GM18507 (cell line): ENCODE results near the gene ME1.
"Not testable (repeated sequence)": the region's sequence is repeated elsewhere in the genome, so short reads cannot be mapped to it uniquely, and the experiment has no call there.

Experiments used
- DNase-seq: peaks from one replicate; pipeline ENCODE4 v3.0.0; 2011; ENCODE audit warnings: low read depth; ENCODE audit not compliant: insufficient read length; ENCODE audit errors: extremely low spot score
- FAIRE-seq: peaks from 2 replicates; lab custom pipeline; 2011; peaks lifted over from hg19 to GRCh38; lab: Jason Lieb, UNC

Gene ME1

DNA sequence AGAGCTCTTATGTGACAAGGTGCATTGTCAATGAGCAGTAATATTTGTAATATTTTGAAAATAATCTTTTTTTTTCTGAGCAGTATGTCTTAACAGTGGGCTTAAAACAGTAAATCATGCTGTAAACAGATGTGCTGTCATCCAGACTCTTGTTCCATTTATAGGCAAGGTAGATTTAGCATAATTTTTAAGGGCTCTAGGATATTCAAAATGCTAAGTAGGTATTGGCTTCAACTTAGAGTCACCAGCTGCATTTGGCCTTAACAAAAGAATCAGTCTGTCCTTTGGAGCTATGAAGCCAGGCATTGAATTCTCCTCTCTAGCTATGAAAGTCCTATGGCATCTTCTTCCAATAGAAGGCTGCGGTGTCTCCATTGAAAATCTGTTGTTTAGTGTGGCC, 63.7 kb downstream of the ME1 start:
- DNase-seq (no peak), FAIRE-seq (no peak)

GRCh38 chr6:83365931-83366330, 64.9 kb downstream of the ME1 start:
- DNase-seq = no peak
- no peak for FAIRE-seq

DNA sequence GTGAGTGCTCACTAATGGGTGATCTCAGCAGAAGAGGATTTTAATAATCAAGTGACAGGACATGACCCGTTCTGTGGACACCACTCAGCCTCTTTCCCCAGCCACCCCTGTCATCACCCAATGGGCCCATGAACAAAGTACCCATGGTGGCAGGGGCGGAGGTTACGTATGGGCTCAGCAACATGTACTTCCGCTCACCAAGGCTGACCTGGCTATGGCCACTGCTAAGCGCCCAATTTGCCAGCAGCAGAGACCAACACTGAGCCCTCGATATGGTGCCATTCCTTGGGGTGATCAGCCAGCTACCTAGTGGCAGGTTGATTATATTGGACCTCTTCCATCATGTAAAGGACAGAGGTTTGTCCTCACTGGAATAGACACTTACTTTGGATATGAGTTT, 68.5 kb downstream of the ME1 start:
- not testable (repeated sequence) for DNase-seq, FAIRE-seq

- FAIRE-seq = no peak
- DNase-seq = no peak
Observed at GRCh38 chr6:83359638-83360037, 71.2 kb downstream of the ME1 start.

DNA sequence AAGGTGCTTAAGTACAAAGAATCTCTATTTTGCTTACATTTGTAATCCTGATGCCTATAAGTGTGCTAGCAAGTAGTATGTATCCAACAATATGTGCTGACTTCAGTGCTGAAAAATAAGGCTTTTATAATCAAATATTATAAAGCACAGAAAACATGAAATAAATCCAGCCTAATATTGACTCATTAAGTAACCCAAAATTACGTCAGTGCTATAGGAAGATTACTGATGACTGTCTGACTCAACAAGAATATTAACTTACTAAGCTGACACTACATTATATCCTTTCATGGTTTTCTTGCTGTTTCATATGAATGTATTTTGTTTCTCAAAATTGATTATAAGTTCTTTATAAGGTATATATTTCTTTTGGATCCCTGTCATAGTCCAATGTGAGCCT, 76.1 kb downstream of the ME1 start:
- FAIRE-seq (no peak), DNase-seq (no peak)

GRCh38 chr6:83352424-83353061, 78.3 kb downstream of the ME1 start:
- FAIRE-seq (no peak), DNase-seq (no peak)

- FAIRE-seq = no peak
- no peak for DNase-seq
Observed at GRCh38 chr6:83343121-83343520, 87.7 kb downstream of the ME1 start.

- DNase-seq = no peak
Observed at GRCh38 chr6:83341765-83342164, 89.1 kb downstream of the ME1 start.

GRCh38 chr6:83333916-83334315, 96.9 kb downstream of the ME1 start:
- FAIRE-seq, DNase-seq: not testable (repeated sequence)

More at GRCh38 chr6:83341765-83342164, 89.1 kb downstream of the ME1 start:
- no peak for FAIRE-seq

DNA sequence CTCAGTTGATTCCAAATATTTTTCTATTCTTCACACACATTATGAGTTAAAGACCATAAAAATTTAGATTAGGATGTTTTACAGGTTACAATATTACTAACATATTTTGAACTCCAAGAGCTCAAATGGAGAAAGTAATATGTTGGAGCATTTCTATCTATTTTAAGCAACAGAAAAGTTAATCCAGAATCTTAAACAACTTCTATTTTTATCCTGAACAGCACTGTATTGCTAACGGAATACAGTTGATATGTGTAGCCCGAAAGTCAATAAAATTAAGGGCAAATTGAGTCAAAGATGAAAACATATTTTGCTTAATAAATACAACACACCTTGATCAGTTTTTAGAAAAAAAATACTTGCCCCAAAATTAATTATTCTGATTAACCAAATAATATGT, 97.4 kb downstream of the ME1 start:
- no peak for FAIRE-seq
- no peak for DNase-seq

GRCh38 chr6:83314693-83315092, 116.2 kb downstream of the ME1 start:
- DNase-seq = no peak
- FAIRE-seq = no peak

DNA sequence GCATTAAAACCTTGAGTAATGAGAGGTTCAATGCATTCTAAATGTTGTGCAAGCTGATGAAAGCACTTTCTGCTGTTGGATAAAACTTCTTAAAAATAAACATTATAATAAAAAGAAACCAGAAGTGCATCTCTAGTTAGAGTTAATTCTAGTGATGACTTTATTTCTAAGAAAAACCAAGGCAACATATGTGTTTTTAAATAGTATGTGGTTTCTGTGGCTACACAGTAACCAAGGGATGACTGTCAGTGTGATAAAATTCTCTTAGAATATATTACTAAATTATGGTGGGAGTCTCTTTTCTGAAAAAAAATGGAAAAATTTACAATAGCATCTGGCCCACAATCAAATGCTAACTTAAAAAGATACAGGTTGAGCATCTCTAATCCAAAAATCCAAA, 117.0 kb downstream of the ME1 start:
- no peak for FAIRE-seq
- DNase-seq = no peak

DNA sequence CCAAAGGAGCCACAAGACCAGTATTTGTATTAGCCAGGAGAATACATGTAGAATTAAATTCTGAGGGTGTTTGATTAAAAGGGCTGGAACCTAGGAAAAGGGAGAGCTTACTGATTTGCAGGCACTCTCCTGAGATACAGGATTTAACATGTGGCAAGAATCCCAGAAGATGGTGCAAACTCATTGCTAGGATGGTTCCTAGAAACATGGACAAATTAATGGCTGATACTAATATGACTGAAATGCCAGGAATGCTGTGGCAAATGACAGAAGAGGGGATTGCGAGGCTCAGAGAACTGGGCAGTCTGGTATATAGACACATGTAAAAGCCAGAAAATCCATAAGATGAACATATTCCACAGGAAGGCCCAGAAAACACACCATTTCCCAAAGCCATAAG, 119.6 kb downstream of the ME1 start:
- FAIRE-seq = no peak
- no peak for DNase-seq

DNA sequence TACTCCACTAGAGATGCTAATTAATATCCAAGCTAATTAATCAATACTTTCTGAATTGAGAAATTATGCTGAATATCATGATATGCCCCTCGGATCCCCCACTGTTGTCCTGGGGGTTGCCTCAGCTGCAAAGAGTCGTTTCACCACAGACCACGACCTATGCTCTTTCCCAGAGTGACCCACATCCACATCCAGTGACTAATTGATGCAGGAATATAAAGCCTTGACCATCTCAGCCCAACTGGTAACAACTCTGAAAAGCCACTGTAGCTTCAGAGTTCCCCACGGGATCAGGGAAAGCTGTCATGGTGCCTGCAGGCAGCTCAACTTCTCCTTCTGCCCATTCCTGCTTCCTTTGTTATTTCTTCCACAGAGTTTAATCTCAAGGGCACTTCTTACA, 120.8 kb downstream of the ME1 start:
- FAIRE-seq (no peak), DNase-seq (no peak)

GRCh38 chr6:83309344-83309743, 121.5 kb downstream of the ME1 start:
- DNase-seq = no peak
- no peak for FAIRE-seq

DNA sequence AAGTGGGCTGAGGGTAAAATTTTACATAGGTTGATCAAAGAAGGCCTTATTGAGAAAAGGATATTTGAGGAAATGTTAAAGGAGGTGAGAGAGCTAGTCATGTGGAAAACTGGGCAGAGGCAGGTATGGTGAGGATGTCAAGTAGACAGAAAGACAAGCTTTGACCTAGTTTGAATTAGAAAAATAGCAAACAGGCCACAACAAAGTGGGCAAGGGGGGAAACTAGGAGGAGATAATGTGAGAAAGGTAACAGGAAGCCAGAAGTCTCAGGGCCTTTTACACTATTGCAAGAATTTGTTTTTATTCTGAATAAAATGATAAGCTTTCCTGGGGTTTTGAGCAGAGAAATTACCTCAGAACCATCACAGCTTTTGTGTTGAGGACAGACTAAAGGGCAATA, 122.0 kb downstream of the ME1 start:
- no peak for FAIRE-seq
- DNase-seq = no peak

DNA sequence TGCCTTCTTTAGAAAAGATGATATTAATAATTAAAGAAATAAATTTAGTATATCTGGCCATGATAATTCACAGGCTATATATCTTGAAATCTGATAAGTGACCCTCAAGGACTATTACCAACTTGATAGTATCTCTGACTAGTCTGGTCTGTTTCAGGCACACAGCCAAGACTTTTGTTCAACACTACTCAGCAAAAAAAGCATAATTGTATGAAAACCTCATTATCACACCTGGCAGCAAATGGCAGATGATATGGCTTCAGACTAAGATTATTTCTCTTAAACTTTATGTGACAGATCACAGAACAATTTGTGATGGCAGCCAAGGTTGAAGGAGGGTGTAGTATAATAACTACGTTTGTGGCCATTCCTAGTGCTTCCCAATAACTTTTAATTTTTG, 123.0 kb downstream of the ME1 start:
- FAIRE-seq (no peak), DNase-seq (no peak)

DNA sequence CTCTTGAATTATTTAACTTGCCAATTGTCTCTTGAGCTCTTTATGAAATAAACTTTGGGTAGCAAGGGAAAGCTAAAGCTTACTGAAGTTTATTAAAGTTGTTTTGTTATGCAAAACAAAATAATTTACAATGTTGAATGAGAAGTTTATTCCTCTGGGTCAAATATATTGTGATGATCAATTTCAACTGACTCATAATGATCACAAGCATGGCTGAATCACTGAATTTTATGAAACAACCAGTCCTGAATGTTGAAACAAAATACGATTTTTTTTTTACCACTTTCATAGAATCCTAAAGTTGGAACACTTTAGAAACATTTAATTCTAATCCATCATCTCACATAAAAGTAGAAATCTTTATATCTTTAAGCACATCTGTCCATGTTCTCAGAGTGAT, 127.4 kb downstream of the ME1 start:
- FAIRE-seq (no peak), DNase-seq (no peak)

DNA sequence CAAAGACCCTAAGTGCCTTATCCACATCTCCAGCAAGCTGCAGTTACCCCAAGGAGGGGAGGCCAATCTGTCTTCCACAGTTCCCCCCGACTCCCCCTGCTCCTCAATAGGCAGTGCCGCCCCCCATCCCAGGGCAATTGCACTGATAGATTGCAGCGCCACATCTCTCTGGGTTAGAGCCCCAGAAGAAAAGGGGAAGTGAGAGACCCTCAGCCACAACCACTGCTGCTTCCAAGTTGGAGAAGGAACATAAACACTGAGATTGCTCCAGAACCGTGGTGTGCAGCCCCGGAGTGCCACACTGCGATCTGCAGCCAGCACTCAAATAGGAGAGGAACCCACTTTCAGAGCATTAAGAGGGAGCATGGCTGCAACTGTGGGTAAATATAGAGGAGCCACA, 136.2 kb downstream of the ME1 start:
- FAIRE-seq = no peak

DNA sequence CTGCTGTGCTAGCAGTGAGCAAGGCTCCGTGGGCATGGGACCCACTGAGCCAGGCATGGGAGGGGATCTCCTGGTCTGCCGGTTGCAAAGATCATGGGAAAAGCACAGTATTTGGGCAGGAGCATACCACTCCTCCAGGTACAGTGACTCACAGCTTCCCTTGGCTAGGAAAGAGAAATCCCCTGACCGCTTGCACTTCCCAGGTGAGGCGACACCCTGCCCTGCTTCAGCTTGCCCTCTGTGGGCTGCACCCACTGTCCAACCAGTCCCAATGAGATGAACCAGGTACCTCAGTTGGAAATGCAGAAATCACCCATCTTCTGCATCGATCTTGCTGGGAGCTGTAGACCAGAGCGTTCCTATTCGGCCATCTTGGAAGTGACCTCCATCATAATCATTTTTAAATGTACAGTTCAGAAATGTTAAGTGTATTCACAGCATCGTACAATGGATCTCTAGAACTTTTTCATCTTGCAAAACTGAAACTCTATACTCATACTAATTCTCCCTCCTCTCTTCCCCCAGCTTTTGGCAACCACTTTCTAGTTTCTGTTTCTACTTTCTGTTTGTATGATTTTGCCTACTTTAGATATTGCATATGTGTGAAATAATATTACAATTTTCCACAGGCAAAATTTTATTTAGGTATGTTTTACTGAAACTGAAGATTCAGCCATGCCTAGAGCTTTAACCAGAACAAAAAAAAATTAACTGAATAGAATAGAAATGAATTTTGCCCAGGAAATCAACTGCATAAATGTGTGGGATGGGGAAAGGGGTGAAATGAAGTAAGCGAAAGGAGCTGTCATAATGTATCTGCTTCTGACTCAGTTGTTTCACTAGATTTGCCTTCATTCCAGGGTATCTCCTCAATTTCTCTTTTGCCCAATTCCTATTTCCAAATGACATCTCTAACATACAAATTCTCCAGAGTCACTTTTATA, 137.7 kb downstream of the ME1 start:
- no peak for FAIRE-seq
- DNase-seq = no peak

More for the DNA sequence above, 136.2 kb downstream of the ME1 start:
- DNase-seq = no peak

DNA sequence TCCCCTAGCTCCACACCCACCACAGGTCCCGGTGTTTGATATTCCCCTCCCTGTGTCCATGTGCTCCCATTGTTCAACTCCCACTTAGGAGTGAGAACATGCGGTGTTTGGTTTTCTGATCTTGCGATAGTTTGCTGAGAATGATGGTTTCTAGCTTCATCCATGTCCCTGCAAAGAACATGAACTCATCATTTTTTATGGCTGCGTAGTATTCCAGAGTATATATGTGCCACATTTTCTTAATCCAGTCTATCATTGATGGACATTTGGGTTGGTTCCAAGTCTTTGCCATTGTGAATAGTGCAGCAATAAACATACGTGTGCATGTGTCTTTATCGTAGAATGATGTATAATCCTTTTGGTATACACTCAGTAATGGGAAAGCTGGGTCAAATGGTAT, 143.6 kb downstream of the ME1 start:
- not testable (repeated sequence) for FAIRE-seq, DNase-seq
